ENCODE data around the gene FAM120AOS. TPM values are rescaled to one million over a fixed set of nuclear protein-coding genes. Genes with fewer than 3 reads are reported as not detected.

FAM120AOS gene

DNA sequence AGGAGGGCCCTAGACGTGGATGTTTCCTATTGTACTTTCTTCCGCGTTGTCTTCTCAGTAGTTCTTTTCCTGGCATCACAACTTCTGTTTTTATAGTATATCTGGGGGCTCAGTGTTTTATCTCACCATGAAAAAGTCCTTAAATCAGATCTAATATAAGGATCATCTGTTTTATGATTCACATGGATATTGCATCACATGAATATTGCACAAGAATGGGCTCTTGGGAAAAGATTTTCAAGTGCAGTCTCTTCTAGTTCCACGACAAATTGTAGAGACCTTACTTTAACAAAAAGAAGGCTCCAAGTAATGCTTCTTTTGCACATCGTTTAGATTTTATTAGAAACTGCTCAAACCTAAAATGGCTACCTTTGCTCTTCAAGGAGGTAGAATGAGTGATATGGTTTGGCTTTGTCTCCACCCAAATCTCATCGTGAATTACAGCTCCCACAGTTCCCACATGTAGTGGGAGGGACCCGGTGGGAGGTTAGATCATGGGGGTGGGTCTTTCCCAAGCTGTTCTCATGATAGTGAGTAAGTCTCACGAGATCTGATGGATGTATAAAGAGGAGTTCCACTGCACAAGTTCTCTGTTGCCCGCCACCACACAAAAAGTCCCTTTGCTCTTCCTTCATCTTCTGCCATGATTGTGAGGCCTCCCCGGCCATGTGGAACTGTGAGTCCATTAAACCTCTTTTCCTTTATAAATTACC is 55.6 kb downstream of the FAM120AOS start:
- H4K8ac ChIP-seq (ENCODE audit: low read length) = no peak overlapping the region
- peaks cover 0 to 6% of the 10 kb centered on the region in 2 experiments for H3K27me3 ChIP-seq (ENCODE audit: control insufficient read depth in 1 of 2, insufficient read depth in 1 of 2, low read length in 2 of 2)
- H3K4me2 ChIP-seq (ENCODE audit: low read length, poor library complexity, severe bottlenecking) = no peak overlapping the region
- H3K23ac ChIP-seq (ENCODE audit: low read length in 2 of 2) = no peak overlapping the region
- no peak overlapping the region for H2BK120ac ChIP-seq (ENCODE audit: low read depth, low read length)
- H2BK5ac ChIP-seq (ENCODE audit: low read depth, low read length, poor library complexity, severe bottlenecking) = no peak overlapping the region
- H2AFZ ChIP-seq (ENCODE audit: low read depth, low read length) = no peak overlapping the region
- H3K14ac ChIP-seq (ENCODE audit: low read length in 2 of 2) = no peak overlapping the region
- 77% methylated on average over 5 of the region's 10 CpGs for WGBS
- H3K4ac ChIP-seq (ENCODE audit: low read depth in 1 of 2, low read length in 2 of 2) = no peak overlapping the region
- H3K27ac ChIP-seq (ENCODE audit: low read length, poor library complexity, severe bottlenecking) = no peak overlapping the region
- no peak overlapping the region for H3K4me3 ChIP-seq (ENCODE audit: insufficient read depth in 1 of 2, low read depth in 1 of 2, low read length in 2 of 2)
- DNase-seq = peak; percentile 7
- no peak overlapping the region for H3K18ac ChIP-seq (ENCODE audit: low read depth in 1 of 2, low read length in 2 of 2)
- no peak overlapping the region for H2BK12ac ChIP-seq (ENCODE audit: low read length in 2 of 2)
- no peaks in the 10 kb centered on the region for H3K4me1 ChIP-seq (ENCODE audit: control insufficient read depth, insufficient read depth, low read depth, low read length)
- H4K91ac ChIP-seq (ENCODE audit: low read length) = no peak overlapping the region
- no peaks in the 10 kb centered on the region for H3K36me3 ChIP-seq (ENCODE audit: control insufficient read depth in 1 of 2, insufficient read depth in 2 of 2, low read depth in 1 of 2, low read length in 2 of 2)
- no peak overlapping the region for H3K9ac ChIP-seq (ENCODE audit: low read length)
- H3K79me1 ChIP-seq (replicated peaks; ENCODE audit: low read length, poor library complexity, severe bottlenecking) = no peaks in the 10 kb centered on the region
- no peak overlapping the region for H2BK15ac ChIP-seq (ENCODE audit: low read depth, poor library complexity, severe bottlenecking)
- H3K9me3 ChIP-seq (ENCODE audit: control insufficient read depth, low read length) = no peaks in the 10 kb centered on the region
- no peak overlapping the region for H2AK5ac ChIP-seq (ENCODE audit: low read length, severe bottlenecking)

Small RNAs within 50 kb of the gene (small RNA-seq; reads per million reads assigned to genes)
- not detected for gene RF00019 (ENCODE audit: low read depth)

All from mesenchymal stem cell (in vitro differentiated cells and primary cell).